ENCODE data around the gene CELF4.

The CELF4 gene
- long read RNA-seq, donor 1, full-length matches to known transcripts: 1 of 1 reads
- long read RNA-seq, donor 1, partial matches to known transcripts: 0 of 1 reads
- long read RNA-seq, donor 1, other reads (novel, unspliced or antisense): 0 of 1 reads
- long read RNA-seq, donor 2: 0 reads
- long read RNA-seq, donor 3: 0 reads
- long read RNA-seq, donor 4: 0 reads
- long read RNA-seq, donor 5: 0 reads
- long read RNA-seq, donor 6: 0 reads
- long read RNA-seq, donor 7: 0 reads
- long read RNA-seq, donor 8: 0 reads

- DNase-seq: peak; percentile 91
These were observed at the start of gene CELF4 for GRCh38 chr18:37565101-37565976. Gene CELF4, minus strand, starts transcription at chr18:37565798.

- DNase-seq: no peak
These were observed 47.6 kb upstream of the CELF4 start for GRCh38 chr18:37613253-37613565.

GRCh38 chr18:37612524-37613252 is 47.1 kb upstream of the CELF4 start:
- no peak for DNase-seq

GRCh38 chr18:37611614-37612279 is 46.1 kb upstream of the CELF4 start:
- no peak for DNase-seq

GRCh38 chr18:37608876-37609275 is 43.3 kb upstream of the CELF4 start:
- DNase-seq: no peak

GRCh38 chr18:37607281-37607680 is 41.7 kb upstream of the CELF4 start:
- no peak for DNase-seq

DNA sequence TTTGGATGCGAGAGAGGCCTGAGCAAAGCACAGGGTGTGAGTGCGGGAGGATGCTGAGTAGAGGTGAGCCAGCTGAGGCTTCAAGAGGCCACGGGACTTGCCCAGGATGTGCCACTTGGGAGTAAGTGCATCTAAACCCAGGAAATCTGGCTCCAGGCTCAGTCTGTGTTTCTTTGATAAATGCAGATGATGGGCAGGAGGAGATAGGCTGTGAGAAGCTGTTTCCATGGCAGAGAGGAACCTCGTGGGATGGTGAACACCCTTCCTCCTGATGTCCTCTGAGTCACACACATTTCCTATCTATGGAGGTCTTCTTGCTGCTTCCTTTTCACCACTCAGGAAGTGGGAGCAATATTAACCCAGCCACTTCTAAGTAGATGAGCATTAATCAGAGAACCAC is 38.4 kb upstream of the CELF4 start:
- DNase-seq: no peak

GRCh38 chr18:37598966-37599896 is 33.6 kb upstream of the CELF4 start:
- no peak for DNase-seq

DNA sequence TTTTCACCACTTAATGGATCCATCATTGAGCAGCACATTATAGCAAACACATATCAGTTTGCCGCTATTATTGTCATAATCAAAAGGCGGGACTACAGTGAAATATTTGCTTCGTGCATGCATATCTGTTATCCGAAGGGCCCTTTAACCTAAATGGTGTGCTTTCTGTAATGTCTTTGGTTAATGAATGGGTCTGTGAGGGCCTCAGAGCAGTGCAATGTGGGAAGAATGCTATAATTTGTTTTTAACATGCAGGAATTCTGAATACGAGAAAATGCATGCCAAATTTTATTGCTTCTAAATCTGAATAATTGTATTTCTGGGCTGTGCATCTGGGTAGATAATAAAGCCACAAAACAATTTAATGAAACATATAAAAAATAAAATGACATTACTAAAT is 32.8 kb upstream of the CELF4 start:
- no peak for DNase-seq

GRCh38 chr18:37590346-37590745 is 24.7 kb upstream of the CELF4 start:
- DNase-seq: no peak

DNA sequence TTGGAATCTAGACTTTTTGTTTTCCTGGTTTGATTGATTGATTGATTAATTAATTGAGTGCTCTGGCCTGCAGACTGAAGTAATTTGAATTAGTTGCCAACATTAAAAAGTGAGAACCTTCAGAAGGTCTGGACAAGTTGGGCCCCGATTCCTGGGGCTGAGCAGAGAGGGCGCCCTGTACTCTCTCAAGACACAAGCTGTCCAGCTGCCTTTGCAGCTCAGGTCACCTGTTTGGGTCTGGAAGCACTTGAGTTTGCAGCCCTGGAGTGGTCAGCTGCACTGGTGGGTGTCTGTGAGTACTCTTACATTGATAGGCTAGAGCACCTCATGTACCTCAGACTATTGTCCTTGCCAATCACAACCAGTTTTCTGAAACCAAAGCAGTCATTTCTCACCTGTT is 22.7 kb upstream of the CELF4 start:
- DNase-seq: no peak

- DNase-seq: no peak
These were observed 21.1 kb upstream of the CELF4 start for GRCh38 chr18:37586656-37587225.

GRCh38 chr18:37584952-37585695 is 19.5 kb upstream of the CELF4 start:
- no peak for DNase-seq

- DNase-seq: no peak
These were observed 18.6 kb upstream of the CELF4 start for GRCh38 chr18:37584217-37584616.

DNA sequence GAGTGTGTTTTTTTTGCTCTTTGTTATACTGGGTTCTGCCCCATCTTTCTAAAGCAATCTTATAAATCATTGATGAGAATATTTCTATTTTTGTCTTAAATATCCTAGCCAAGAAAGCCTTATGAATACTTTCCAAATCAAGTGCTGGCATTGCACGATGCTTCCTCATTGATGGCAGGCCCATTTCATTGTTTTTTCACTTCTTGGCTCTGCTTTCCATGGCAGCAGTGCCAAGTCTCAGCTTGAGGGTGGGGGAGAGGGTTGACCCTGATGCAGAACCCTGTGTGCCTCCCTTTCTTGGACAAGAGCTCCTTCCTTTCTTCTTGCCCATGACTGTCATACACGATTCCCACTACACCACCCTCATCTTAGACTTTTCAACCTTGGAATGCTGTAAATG is 16.7 kb upstream of the CELF4 start:
- no peak for DNase-seq

DNA sequence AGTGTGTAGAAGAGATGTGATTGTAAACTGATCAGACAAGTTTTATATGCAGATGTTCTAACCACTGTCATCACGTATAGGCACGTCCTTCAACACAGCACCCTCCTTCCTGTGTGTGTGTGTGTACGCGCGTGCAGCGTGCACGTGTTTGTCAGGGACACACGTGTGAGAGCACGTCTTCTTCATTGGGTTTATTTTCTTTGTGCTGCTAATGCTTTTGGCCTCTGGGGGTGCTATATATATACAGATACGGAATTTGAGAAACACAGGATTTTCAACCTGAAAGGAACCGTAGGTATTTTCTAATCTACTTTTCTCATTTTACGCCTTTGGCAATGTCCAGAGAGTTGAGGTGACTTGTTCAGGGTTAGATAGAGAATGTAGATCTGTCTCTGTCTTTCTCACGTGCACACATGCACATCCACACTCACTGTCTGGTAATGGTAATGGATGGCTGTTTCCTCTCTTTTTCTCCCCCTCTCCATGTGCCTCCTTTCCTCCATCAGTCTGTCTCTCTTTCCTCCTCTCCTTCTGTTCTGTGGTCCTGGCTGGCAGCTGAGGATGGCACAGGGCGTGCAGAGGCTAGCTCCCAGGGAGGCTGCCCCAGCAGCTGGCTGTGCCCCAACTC is 13.4 kb upstream of the CELF4 start:
- DNase-seq: no peak

DNA sequence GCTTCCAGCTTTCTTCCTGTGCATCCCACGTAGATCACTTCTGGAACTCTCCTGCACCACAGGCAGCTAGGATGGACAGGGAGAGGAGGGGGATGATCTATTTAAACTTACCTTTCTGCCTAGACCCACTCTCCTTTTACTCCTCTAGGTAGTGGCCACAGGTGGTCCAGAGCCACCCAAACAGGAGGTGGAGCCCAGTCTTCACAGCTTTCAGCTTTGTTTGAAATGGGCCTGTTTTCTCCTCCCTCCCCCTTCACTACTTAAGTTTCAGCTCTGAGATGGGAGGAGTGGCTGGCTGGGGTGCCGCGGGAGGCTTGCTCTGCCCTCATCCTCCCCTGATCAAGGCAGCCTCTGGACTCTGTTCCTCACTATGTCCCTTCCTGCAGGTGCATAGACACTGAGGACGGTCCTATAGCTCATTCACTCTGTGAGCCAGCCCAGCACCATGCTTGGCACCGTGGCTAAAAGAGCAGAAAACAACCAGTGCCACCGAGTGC is 12.6 kb upstream of the CELF4 start:
- no peak for DNase-seq

GRCh38 chr18:37577051-37577611 is 11.5 kb upstream of the CELF4 start:
- no peak for DNase-seq

DNA sequence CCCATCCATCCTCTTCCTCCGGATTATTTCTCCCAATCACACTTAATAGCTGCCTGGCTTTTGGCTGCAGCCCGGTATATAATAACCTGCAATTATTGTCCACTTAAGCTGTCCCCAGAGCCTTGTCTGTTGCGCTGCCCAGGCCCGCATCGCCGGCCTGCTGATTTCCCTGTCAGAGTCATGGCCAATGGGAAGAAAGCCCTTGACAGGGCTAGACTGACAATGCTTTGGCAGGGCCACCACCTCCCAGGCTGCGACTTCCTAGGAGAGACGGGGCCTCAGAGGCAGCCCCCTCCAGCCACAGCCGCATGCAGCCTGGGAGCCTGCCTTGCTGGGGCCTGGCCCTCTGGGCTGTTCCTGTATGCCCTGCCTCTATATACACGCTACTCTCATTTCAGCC is 10.0 kb upstream of the CELF4 start:
- no peak for DNase-seq

- no peak for DNase-seq
These were observed 8.5 kb upstream of the CELF4 start for GRCh38 chr18:37574113-37574512.
